ENCODE results near the gene CYLD. TPM values are rescaled to one million over a fixed set of nuclear protein-coding genes. Genes with fewer than 3 reads are reported as not detected.

The CYLD gene
- total and polyA plus RNA-seq, 10 of the 15 experiments (the other 5 are each of a cell fraction or from before 2014, with no cell fraction given): 19.2 to 106 (median 46.1) TPM

GRCh38 chr16:50704245-50704644, 37.6 kb upstream of the CYLD start:
- FAIRE-seq: no peak
- ATAC-seq: no peak
- in situ Hi-C loops (cut with MboI): no loop called here
- BruUV-seq (replicated peaks): no TSS peak
- H3K79me2 ChIP-seq (ENCODE audit: control insufficient read depth, insufficient read depth, low read length): peaks cover 11% of the 10 kb centered on the region
- H3K27me3 ChIP-seq (replicated peaks in 1 of 2; ENCODE audit: control insufficient read depth in 2 of 2, insufficient read depth in 2 of 2, low read length in 1 of 2): no peaks in the 10 kb centered on the region
- SMC1A ChIA-PET (ENCODE audit: uncharacterized antibody, unreplicated experiment): no interaction called here
- no peak overlapping the region for H3K4me3 ChIP-seq
- H3K27ac ChIP-seq (ENCODE audit: control insufficient read depth, insufficient read depth): no peak overlapping the region
- intact Hi-C loops (cut with micrococcal nuclease; ENCODE audit: unreplicated experiment): no loop called here
- TF ChIP-seq MYC (IDR thresholded peaks at IDR 0.05; ENCODE audit: insufficient read depth, insufficient read length, insufficient replicate concordance, low read length, severe bottlenecking) (no peak), E2F8 (IDR thresholded peaks at IDR 0.05; ENCODE audit: low read depth, partially characterized antibody) (no peak), KDM1A (IDR thresholded peaks at IDR 0.05; ENCODE audit: borderline replicate concordance) (no peak), ZBTB40 (IDR thresholded peaks at IDR 0.05; ENCODE audit: borderline replicate concordance) (no peak), CBX3 (IDR thresholded peaks at IDR 0.05; ENCODE audit: borderline replicate concordance, low read depth) (peak; percentile 66; the same call in 1 of the 2 replicates), IKZF2 (IDR thresholded peaks at IDR 0.05) (no peak), STAT1 (conservative IDR thresholded peaks at IDR 0.05) (no peak), EGR1 (IDR thresholded peaks at IDR 0.05; ENCODE audit: borderline replicate concordance in 1 of 2, low read depth in 2 of 2, low read length in 2 of 2) (no peak)
- H4K20me1 ChIP-seq (ENCODE audit: control insufficient read depth, insufficient read depth): no peaks in the 10 kb centered on the region
- H2AFZ ChIP-seq (ENCODE audit: control insufficient read depth, low read depth, low read length): no peak overlapping the region
- peaks cover 0 to 3% of the 10 kb centered on the region in 2 experiments; a peak in 2 of 4 replicates for H3K36me3 ChIP-seq (ENCODE audit: control insufficient read depth in 2 of 2, insufficient read depth in 2 of 2, low read length in 1 of 2)
- POLR2A ChIA-PET: interaction anchor here (0.6 to 1.5 kb wide), 2 partner anchors 11 to 41 kb away, joined by 4 to 5 read pairs; no protein-coding TSS in a partner anchor
- WGBS (ENCODE audit: insufficient coverage, insufficient replicate concordance, low lambda C conversion rate, missing lambda C conversion rate): 86% methylated on average over 1 of the region's 1 CpG
- RAD21 ChIA-PET (ENCODE audit: unreplicated experiment): no interaction called here
- no peak for DNase-seq (ENCODE audit: low read depth, low spot score)
- H3K9me3 ChIP-seq (replicated peaks; ENCODE audit: control insufficient read depth, insufficient read depth, low read length): peaks cover 11% of the 10 kb centered on the region
- peaks cover 21% of the 10 kb centered on the region for H3K4me1 ChIP-seq (ENCODE audit: control insufficient read depth, insufficient read depth, low read length)
- no peak overlapping the region for H3K9ac ChIP-seq (ENCODE audit: control insufficient read depth, insufficient read depth, low read length)
- H3K4me2 ChIP-seq (ENCODE audit: control insufficient read depth, insufficient read depth): no peak overlapping the region
- CTCF ChIA-PET: interaction anchor here (1.4 kb wide), 1 partner anchor 41 kb away, joined by 3 read pairs; no protein-coding TSS in a partner anchor
